ENCODE data around the gene KLHL15.

Gene KLHL15

GRCh38 chrX:23952391-23952790 is 74.6 kb downstream of the KLHL15 start:
- DNase-seq (ENCODE audit: low spot score), result no peak

GRCh38 chrX:23945206-23945605 is 81.8 kb downstream of the KLHL15 start:
- DNase-seq (ENCODE audit: low spot score), result no peak

DNA sequence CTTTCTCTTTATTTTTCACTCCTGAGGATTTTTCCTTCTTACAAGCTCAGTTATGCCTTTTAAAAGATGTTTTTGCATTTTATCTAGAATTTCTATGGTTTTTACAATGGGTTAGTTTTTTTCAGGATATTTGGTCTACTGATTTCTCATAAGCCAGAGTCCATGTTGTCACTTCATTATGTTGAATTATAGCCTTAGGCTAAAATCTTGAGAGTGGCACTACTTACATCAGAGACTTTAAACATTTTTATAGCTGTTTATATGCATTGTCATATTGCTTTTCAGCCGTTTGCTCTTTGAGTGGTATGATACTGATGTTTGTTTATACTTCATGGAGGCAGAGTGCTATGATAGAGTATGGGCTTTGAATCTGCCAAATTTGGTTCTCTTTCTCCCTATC is 82.8 kb downstream of the KLHL15 start:
- no peak for DNase-seq (ENCODE audit: low spot score)

DNA sequence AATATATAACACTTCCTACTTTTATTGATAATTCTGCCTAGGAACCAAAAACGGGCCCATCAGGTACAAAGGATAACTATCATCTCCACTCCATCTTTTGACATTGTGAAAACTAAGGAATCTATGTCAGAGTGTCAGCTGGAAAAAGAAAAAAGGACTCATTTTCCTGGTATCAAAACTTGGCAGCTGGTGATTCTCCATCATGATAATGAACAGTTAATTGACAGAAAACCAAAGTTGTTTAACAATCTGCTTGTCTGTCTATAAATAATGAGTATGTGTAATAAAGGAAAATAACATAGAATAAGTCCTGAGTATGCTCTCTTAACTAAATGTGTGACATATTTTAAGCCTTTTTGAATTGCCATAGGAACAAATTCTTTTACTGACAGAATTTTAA is 87.8 kb downstream of the KLHL15 start:
- no peak for DNase-seq (ENCODE audit: low spot score)

DNA sequence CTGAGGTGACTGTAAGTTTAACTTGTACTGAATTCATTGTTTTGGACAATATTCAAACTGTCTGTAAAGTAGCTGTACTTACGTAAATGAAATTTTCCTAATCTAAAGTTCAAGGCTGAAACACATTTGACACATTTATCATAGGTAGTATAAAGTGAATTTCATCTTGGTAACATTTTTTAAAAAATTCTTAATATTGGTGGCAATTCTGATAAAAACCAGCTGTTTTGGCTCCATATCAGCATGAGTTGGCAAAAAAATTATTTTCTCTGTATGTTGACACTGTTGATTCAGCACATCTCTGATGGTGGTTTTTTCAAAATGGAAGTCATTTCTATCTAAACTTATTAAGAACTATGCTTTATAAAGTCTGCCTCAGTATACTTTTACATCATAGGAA is 88.3 kb downstream of the KLHL15 start:
- DNase-seq (ENCODE audit: low spot score), result no peak

DNA sequence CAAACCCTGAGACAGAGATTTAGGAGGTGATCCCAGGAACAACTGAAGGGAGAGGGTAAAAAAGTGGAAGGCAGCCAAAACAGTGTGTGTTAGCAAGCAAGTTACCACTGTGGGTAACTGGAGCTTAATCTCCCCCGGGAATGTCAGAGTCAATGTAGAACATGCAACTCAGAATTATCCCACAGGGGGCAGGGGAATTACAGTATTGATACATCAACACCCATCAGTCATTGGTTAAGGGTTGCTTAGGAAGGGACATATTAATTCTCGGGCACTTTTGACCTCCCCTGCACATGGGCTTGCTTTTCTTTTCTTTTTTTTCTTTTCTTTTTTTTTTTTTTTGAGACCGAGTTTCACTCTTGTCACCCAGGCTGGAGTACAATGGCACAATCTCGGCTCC is 89.9 kb downstream of the KLHL15 start:
- DNase-seq (ENCODE audit: low spot score), result no peak

DNA sequence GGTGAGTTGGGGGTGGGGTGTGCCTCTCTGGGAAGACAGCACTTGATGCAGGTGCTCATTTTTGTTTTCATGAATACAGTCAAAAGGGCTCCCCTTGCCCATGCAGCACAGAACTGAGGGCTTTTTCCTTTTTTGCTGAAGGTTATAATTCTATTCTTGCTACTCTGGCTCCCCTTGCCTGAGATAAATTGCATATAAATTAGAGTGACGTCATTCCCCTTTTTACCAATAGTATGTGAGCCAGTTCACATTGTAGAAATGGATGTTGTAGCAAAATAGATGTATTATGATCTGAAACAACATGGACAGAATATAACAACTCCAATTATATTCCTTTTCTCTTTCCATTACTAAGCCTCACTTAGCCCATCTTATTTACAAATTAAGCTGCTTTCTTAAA is 90.8 kb downstream of the KLHL15 start:
- DNase-seq (ENCODE audit: low spot score), result no peak

DNA sequence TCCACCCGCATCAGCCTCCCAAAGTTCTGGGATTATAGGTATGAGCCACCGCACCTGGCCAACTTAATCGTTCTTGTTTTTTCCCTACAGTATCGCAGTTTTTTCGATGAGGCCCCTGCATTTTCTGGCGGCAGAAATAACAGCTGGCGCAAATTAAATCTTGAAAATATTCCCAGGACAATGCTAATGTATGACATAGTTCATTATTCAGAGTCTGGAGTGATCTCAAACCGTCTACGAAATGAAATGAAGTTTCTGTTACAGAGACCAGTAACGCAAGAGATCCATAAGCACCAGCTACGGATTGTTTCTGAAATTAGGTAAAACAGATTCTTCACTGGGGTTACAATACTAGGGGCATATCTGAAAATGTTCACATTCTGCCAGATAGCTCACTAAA is 91.9 kb downstream of the KLHL15 start:
- DNase-seq (ENCODE audit: low spot score), result no peak
